HG03432 (cell line): ENCODE data around the gene EAPP.
"Not testable (repeated sequence)": the region's sequence is repeated elsewhere in the genome, so short reads cannot be mapped to it uniquely, and the experiment has no call there.

Source experiments
- ATAC-seq: cut with Tn5 transposase; IDR thresholded peaks from one replicate; pipeline ENCODE4 v1.9.1; 2021; ENCODE audit warnings: mild to moderate bottlenecking, moderate library complexity; ENCODE audit not compliant: unreplicated experiment

The EAPP gene

GRCh38 chr14:34488528-34488927 lies 51.0 kb downstream of the EAPP start:
- no peak for ATAC-seq

GRCh38 chr14:34484726-34485125 lies 54.8 kb downstream of the EAPP start:
- ATAC-seq: no peak

- no peak for ATAC-seq
Measured at GRCh38 chr14:34482463-34482862, 57.0 kb downstream of the EAPP start.

GRCh38 chr14:34479694-34480093 lies 59.8 kb downstream of the EAPP start:
- ATAC-seq: no peak

GRCh38 chr14:34478261-34478660 lies 61.2 kb downstream of the EAPP start:
- ATAC-seq: no peak

- not testable (repeated sequence) for ATAC-seq
Measured at GRCh38 chr14:34476036-34476435, 63.5 kb downstream of the EAPP start.

- no peak for ATAC-seq
Measured at GRCh38 chr14:34475163-34475562, 64.3 kb downstream of the EAPP start.

- no peak for ATAC-seq
Measured at GRCh38 chr14:34474187-34474679, 65.3 kb downstream of the EAPP start.

- ATAC-seq: no peak
Measured at GRCh38 chr14:34472706-34473279, 66.7 kb downstream of the EAPP start.

GRCh38 chr14:34470319-34470718 lies 69.2 kb downstream of the EAPP start:
- peak; percentile 40 for ATAC-seq

GRCh38 chr14:34466691-34467090 lies 72.8 kb downstream of the EAPP start:
- ATAC-seq: no peak
